ENCODE results near the gene KLK2.

Gene KLK2

GRCh38 chr19:50843701-50844221 lies 29.5 kb upstream of the KLK2 start:
- FAIRE-seq = no peak
- no peak for TF ChIP-seq POLR2A (IDR thresholded peaks at IDR 0.05; ENCODE audit: low read depth, low read length)
- TF ChIP-seq SPI1 (IDR thresholded peaks at IDR 0.05; ENCODE audit: low read depth, low read length) = no peak
- TF ChIP-seq POU2F2 (IDR thresholded peaks at IDR 0.05; ENCODE audit: low read depth, low read length) = no peak
- TF ChIP-seq PAX5 (IDR thresholded peaks at IDR 0.05; ENCODE audit: insufficient read depth, low read length, severe bottlenecking) = no peak
- no peak for TF ChIP-seq POLR2AphosphoS5 (IDR thresholded peaks at IDR 0.05; ENCODE audit: low read depth, low read length)
- TF ChIP-seq TAF1 (IDR thresholded peaks at IDR 0.05; ENCODE audit: low read depth, low read length) = no peak
- no peak for DNase-seq (ENCODE audit: insufficient read length, low spot score)

- no peak for DNase-seq (ENCODE audit: insufficient read length, low spot score)
- no peak for TF ChIP-seq POU2F2 (IDR thresholded peaks at IDR 0.05; ENCODE audit: low read depth, low read length)
- TF ChIP-seq POLR2A (IDR thresholded peaks at IDR 0.05; ENCODE audit: low read depth, low read length) = no peak
- TF ChIP-seq SPI1 (IDR thresholded peaks at IDR 0.05; ENCODE audit: low read depth, low read length) = no peak
- no peak for TF ChIP-seq TAF1 (IDR thresholded peaks at IDR 0.05; ENCODE audit: low read depth, low read length)
- TF ChIP-seq POLR2AphosphoS5 (IDR thresholded peaks at IDR 0.05; ENCODE audit: low read depth, low read length) = no peak
- no peak for TF ChIP-seq PAX5 (IDR thresholded peaks at IDR 0.05; ENCODE audit: insufficient read depth, low read length, severe bottlenecking)
- no peak for FAIRE-seq
Observed at GRCh38 chr19:50844296-50844935, 28.8 kb upstream of the KLK2 start.

DNA sequence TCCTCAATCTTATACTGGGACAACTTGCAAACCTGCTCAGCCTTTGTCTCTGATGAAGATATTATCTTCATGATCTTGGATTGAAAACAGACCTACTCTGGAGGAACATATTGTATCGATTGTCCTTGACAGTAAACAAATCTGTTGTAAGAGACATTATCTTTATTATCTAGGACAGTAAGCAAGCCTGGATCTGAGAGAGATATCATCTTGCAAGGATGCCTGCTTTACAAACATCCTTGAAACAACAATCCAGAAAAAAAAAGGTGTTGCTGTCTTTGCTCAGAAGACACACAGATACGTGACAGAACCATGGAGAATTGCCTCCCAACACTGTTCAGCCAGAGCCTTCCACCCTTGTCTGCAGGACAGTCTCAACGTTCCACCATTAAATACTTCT lies 22.5 kb upstream of the KLK2 start:
- FAIRE-seq = no peak
- no peak for TF ChIP-seq PAX5 (IDR thresholded peaks at IDR 0.05; ENCODE audit: insufficient read depth, low read length, severe bottlenecking)
- no peak for TF ChIP-seq TAF1 (IDR thresholded peaks at IDR 0.05; ENCODE audit: low read depth, low read length)
- no peak for TF ChIP-seq POLR2AphosphoS5 (IDR thresholded peaks at IDR 0.05; ENCODE audit: low read depth, low read length)
- no peak for TF ChIP-seq POU2F2 (IDR thresholded peaks at IDR 0.05; ENCODE audit: low read depth, low read length)
- no peak for TF ChIP-seq SPI1 (IDR thresholded peaks at IDR 0.05; ENCODE audit: low read depth, low read length)
- no peak for TF ChIP-seq POLR2A (IDR thresholded peaks at IDR 0.05; ENCODE audit: low read depth, low read length)
- DNase-seq (ENCODE audit: insufficient read length, low spot score) = no peak

DNA sequence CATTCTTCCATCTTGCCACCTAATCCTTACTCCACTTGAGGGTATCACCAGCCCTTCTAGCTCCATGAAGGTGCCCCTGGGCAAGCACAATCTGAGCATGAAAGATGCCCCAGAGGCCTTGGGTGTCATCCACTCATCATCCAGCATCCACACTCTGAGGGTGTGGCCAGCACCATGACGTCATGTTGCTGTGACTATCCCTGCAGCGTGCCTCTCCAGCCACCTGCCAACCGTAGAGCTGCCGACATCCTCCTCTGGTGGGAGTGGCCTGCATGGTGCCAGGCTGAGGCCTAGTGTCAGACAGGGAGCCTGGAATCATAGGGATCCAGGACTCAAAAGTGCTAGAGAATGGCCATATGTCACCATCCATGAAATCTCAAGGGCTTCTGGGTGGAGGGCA lies 21.6 kb upstream of the KLK2 start:
- TF ChIP-seq PAX5 (IDR thresholded peaks at IDR 0.05; ENCODE audit: insufficient read depth, low read length, severe bottlenecking) (no peak), TAF1 (IDR thresholded peaks at IDR 0.05; ENCODE audit: low read depth, low read length) (no peak), SPI1 (IDR thresholded peaks at IDR 0.05; ENCODE audit: low read depth, low read length) (no peak), POLR2A (IDR thresholded peaks at IDR 0.05; ENCODE audit: low read depth, low read length) (no peak), POLR2AphosphoS5 (IDR thresholded peaks at IDR 0.05; ENCODE audit: low read depth, low read length) (no peak), POU2F2 (IDR thresholded peaks at IDR 0.05; ENCODE audit: low read depth, low read length) (no peak)
- FAIRE-seq (no peak), DNase-seq (ENCODE audit: insufficient read length, low spot score) (no peak)

GRCh38 chr19:50854636-50855410 lies 18.4 kb upstream of the KLK2 start, which contains the start of gene KLK3:
TSS of gene KLK3 (plus strand) at chr19:50854915. CDS start at chr19:50854956, 41 bp downstream.
- no peak for FAIRE-seq
- DNase-seq (ENCODE audit: insufficient read length, low spot score) = no peak

DNA sequence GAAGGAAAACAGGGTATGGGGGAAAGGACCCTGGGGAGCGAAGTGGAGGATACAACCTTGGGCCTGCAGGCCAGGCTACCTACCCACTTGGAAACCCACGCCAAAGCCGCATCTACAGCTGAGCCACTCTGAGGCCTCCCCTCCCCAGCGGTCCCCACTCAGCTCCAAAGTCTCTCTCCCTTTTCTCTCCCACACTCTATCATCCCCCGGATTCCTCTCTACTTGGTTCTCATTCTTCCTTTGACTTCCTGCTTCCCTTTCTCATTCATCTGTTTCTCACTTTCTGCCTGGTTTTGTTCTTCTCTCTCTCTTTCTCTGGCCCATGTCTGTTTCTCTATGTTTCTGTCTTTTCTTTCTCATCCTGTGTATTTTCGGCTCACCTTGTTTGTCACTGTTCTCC lies 15.9 kb upstream of the KLK2 start:
- TF ChIP-seq SPI1 (IDR thresholded peaks at IDR 0.05; ENCODE audit: low read depth, low read length) (no peak), POU2F2 (IDR thresholded peaks at IDR 0.05; ENCODE audit: low read depth, low read length) (no peak), PAX5 (IDR thresholded peaks at IDR 0.05; ENCODE audit: insufficient read depth, low read length, severe bottlenecking) (no peak), POLR2A (IDR thresholded peaks at IDR 0.05; ENCODE audit: low read depth, low read length) (no peak), TAF1 (IDR thresholded peaks at IDR 0.05; ENCODE audit: low read depth, low read length) (no peak), POLR2AphosphoS5 (IDR thresholded peaks at IDR 0.05; ENCODE audit: low read depth, low read length) (no peak)
- no peak for DNase-seq (ENCODE audit: insufficient read length, low spot score)
- no peak for FAIRE-seq

More at GRCh38 chr19:50854636-50855410, 18.4 kb upstream of the KLK2 start, which contains the start of gene KLK3:
- TF ChIP-seq POLR2A (IDR thresholded peaks at IDR 0.05; ENCODE audit: low read depth, low read length) = no peak
- TF ChIP-seq PAX5 (IDR thresholded peaks at IDR 0.05; ENCODE audit: insufficient read depth, low read length, severe bottlenecking) = no peak
- no peak for TF ChIP-seq POLR2AphosphoS5 (IDR thresholded peaks at IDR 0.05; ENCODE audit: low read depth, low read length)
- no peak for TF ChIP-seq POU2F2 (IDR thresholded peaks at IDR 0.05; ENCODE audit: low read depth, low read length)
- no peak for TF ChIP-seq TAF1 (IDR thresholded peaks at IDR 0.05; ENCODE audit: low read depth, low read length)
- no peak for TF ChIP-seq SPI1 (IDR thresholded peaks at IDR 0.05; ENCODE audit: low read depth, low read length)

- TF ChIP-seq POLR2AphosphoS5 (IDR thresholded peaks at IDR 0.05; ENCODE audit: low read depth, low read length) = no peak
- no peak for TF ChIP-seq POU2F2 (IDR thresholded peaks at IDR 0.05; ENCODE audit: low read depth, low read length)
- TF ChIP-seq SPI1 (IDR thresholded peaks at IDR 0.05; ENCODE audit: low read depth, low read length) = no peak
- no peak for TF ChIP-seq PAX5 (IDR thresholded peaks at IDR 0.05; ENCODE audit: insufficient read depth, low read length, severe bottlenecking)
- no peak for TF ChIP-seq POLR2A (IDR thresholded peaks at IDR 0.05; ENCODE audit: low read depth, low read length)
- TF ChIP-seq TAF1 (IDR thresholded peaks at IDR 0.05; ENCODE audit: low read depth, low read length) = no peak
- FAIRE-seq (no peak), DNase-seq (ENCODE audit: insufficient read length, low spot score) (no peak)
Observed at GRCh38 chr19:50858886-50859285, 14.4 kb upstream of the KLK2 start.

GRCh38 chr19:50859849-50860248 lies 13.4 kb upstream of the KLK2 start:
- no peak for TF ChIP-seq SPI1 (IDR thresholded peaks at IDR 0.05; ENCODE audit: low read depth, low read length)
- TF ChIP-seq POLR2AphosphoS5 (IDR thresholded peaks at IDR 0.05; ENCODE audit: low read depth, low read length) = no peak
- no peak for TF ChIP-seq TAF1 (IDR thresholded peaks at IDR 0.05; ENCODE audit: low read depth, low read length)
- TF ChIP-seq POU2F2 (IDR thresholded peaks at IDR 0.05; ENCODE audit: low read depth, low read length) = no peak
- TF ChIP-seq PAX5 (IDR thresholded peaks at IDR 0.05; ENCODE audit: insufficient read depth, low read length, severe bottlenecking) = no peak
- no peak for TF ChIP-seq POLR2A (IDR thresholded peaks at IDR 0.05; ENCODE audit: low read depth, low read length)
- FAIRE-seq (no peak), DNase-seq (ENCODE audit: insufficient read length, low spot score) (no peak)

DNA sequence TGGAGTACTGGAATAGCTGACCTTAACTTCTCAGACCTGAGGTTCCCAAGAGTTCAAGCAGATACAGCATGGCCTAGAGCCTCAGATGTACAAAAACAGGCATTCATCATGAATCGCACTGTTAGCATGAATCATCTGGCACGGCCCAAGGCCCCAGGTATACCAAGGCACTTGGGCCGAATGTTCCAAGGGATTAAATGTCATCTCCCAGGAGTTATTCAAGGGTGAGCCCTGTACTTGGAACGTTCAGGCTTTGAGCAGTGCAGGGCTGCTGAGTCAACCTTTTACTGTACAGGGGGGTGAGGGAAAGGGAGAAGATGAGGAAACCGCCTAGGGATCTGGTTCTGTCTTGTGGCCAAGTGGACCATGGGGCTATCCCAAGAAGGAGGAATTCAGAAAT lies 12.2 kb upstream of the KLK2 start:
- DNase-seq (ENCODE audit: insufficient read length, low spot score) = no peak
- no peak for FAIRE-seq
- TF ChIP-seq PAX5 (IDR thresholded peaks at IDR 0.05; ENCODE audit: insufficient read depth, low read length, severe bottlenecking) (no peak), POLR2AphosphoS5 (IDR thresholded peaks at IDR 0.05; ENCODE audit: low read depth, low read length) (no peak), SPI1 (IDR thresholded peaks at IDR 0.05; ENCODE audit: low read depth, low read length) (no peak), POU2F2 (IDR thresholded peaks at IDR 0.05; ENCODE audit: low read depth, low read length) (no peak), TAF1 (IDR thresholded peaks at IDR 0.05; ENCODE audit: low read depth, low read length) (no peak), POLR2A (IDR thresholded peaks at IDR 0.05; ENCODE audit: low read depth, low read length) (no peak)
